ENCODE results near the gene CRISPLD2. TPM values are rescaled to one million over a fixed set of nuclear protein-coding genes. Genes with fewer than 3 reads are reported as not detected.
"Not testable (repeated sequence)": the region's sequence is repeated elsewhere in the genome, so short reads cannot be mapped to it uniquely, and the experiment has no call there.

CRISPLD2 gene
- polyA plus RNA-seq, 1 donor from 2014 or later: 0.06 TPM

- H3K9me3 ChIP-seq (ENCODE audit: low read length); H3K27me3 ChIP-seq (ENCODE audit: insufficient read depth, low read depth, low read length); H4K20me1 ChIP-seq (ENCODE audit: insufficient read depth); H2AFZ ChIP-seq (ENCODE audit: low read depth, low read length); H3K9me2 ChIP-seq (ENCODE audit: insufficient read depth, low read length); H3K79me2 ChIP-seq (replicated peaks; ENCODE audit: insufficient read depth, low read length); H3K27ac ChIP-seq (ENCODE audit: low read length); H3F3A ChIP-seq (ENCODE audit: insufficient read depth, low read length, poor library complexity, severe bottlenecking); H3K9ac ChIP-seq (ENCODE audit: low read length); H3K4me2 ChIP-seq (ENCODE audit: low read length); H3K36me3 ChIP-seq (ENCODE audit: insufficient read depth, low read length); H3K4me3 ChIP-seq (ENCODE audit: low read length): not testable (repeated sequence)
Measured at GRCh38 chr16:84856203-84856581, 36.4 kb downstream of the CRISPLD2 start.

- H3K9me2 ChIP-seq (ENCODE audit: insufficient read depth, low read length); H3F3A ChIP-seq (ENCODE audit: insufficient read depth, low read length, poor library complexity, severe bottlenecking); H3K4me3 ChIP-seq (ENCODE audit: low read length); H3K9ac ChIP-seq (ENCODE audit: low read length); H3K27ac ChIP-seq (ENCODE audit: low read length); H3K27me3 ChIP-seq (ENCODE audit: insufficient read depth, low read depth, low read length); H3K9me3 ChIP-seq (ENCODE audit: low read length); H3K79me2 ChIP-seq (replicated peaks; ENCODE audit: insufficient read depth, low read length); H2AFZ ChIP-seq (ENCODE audit: low read depth, low read length); H3K36me3 ChIP-seq (ENCODE audit: insufficient read depth, low read length); H4K20me1 ChIP-seq (ENCODE audit: insufficient read depth); H3K4me2 ChIP-seq (ENCODE audit: low read length): not testable (repeated sequence)
Measured at GRCh38 chr16:84856811-84857210, 37.0 kb downstream of the CRISPLD2 start.

GRCh38 chr16:84859681-84860080, 39.9 kb downstream of the CRISPLD2 start:
- no peak overlapping the region for H3K4me2 ChIP-seq (ENCODE audit: low read length)

More at GRCh38 chr16:84859681-84860080, 39.9 kb downstream of the CRISPLD2 start:
- Histone ChIP-seq H3K4me3 (ENCODE audit: low read length) (no peak overlapping the region), H3K27ac (ENCODE audit: low read length) (no peak overlapping the region), H3K9ac (ENCODE audit: low read length) (no peak overlapping the region), H3K9me2 (ENCODE audit: insufficient read depth, low read length) (no peaks in the 10 kb centered on the region), H3K79me2 (replicated peaks; ENCODE audit: insufficient read depth, low read length) (no peaks in the 10 kb centered on the region), H3K36me3 (ENCODE audit: insufficient read depth, low read length) (no peaks in the 10 kb centered on the region), H3K27me3 (ENCODE audit: insufficient read depth, low read depth, low read length) (no peaks in the 10 kb centered on the region), H4K20me1 (ENCODE audit: insufficient read depth) (no peaks in the 10 kb centered on the region), H2AFZ (ENCODE audit: low read depth, low read length) (no peak overlapping the region), H3F3A (ENCODE audit: insufficient read depth, low read length, poor library complexity, severe bottlenecking) (no peaks in the 10 kb centered on the region), H3K9me3 (ENCODE audit: low read length) (no peaks in the 10 kb centered on the region)
- no peak for TF ChIP-seq REST (IDR thresholded peaks at IDR 0.05; ENCODE audit: borderline replicate concordance)
- TF ChIP-seq MXI1 (conservative IDR thresholded peaks at IDR 0.05; ENCODE audit: poor library complexity, severe bottlenecking): no peak
- no peak for TF ChIP-seq RAD21 (conservative IDR thresholded peaks at IDR 0.05)
- no peak for TF ChIP-seq TAF1 (IDR thresholded peaks at IDR 0.05; ENCODE audit: low read depth)
- no peak for TF ChIP-seq POLR2AphosphoS5 (IDR thresholded peaks at IDR 0.05)
- TF ChIP-seq SMC3 (conservative IDR thresholded peaks at IDR 0.05; ENCODE audit: poor library complexity): no peak
- no peak for TF ChIP-seq EZH2 (IDR thresholded peaks at IDR 0.05; ENCODE audit: borderline replicate concordance, insufficient read depth, low read length, poor library complexity, severe bottlenecking)
- TF ChIP-seq CTCF (IDR thresholded peaks at IDR 0.05; ENCODE audit: poor library complexity, severe bottlenecking): no peak
- TF ChIP-seq EP300 (conservative IDR thresholded peaks at IDR 0.05; ENCODE audit: poor library complexity, severe bottlenecking): no peak
